ENCODE results near the gene SPOCK1. TPM values are rescaled to one million over a fixed set of nuclear protein-coding genes. Genes with fewer than 3 reads are reported as not detected.

SPOCK1 gene
- polyA plus RNA-seq, 2 of the 4 experiments (the other 2 are of a cell fraction), result 28.9 to 40.8 TPM

GRCh38 chr5:137082951-137083350 lies 416.2 kb downstream of the SPOCK1 start (continued):
- no peak for TF ChIP-seq SMC3 (IDR thresholded peaks at IDR 0.05)
- TF ChIP-seq SREBF2 (IDR thresholded peaks at IDR 0.05), result no peak
- no peak for TF ChIP-seq PHF8 (IDR thresholded peaks at IDR 0.05; ENCODE audit: borderline replicate concordance, low read depth)
- no peak for TF ChIP-seq FOSB (CRISPR knock-in tag; IDR thresholded peaks at IDR 0.05)
- TF ChIP-seq ZFP36 (IDR thresholded peaks at IDR 0.05; ENCODE audit: borderline replicate concordance, partially characterized antibody), result no peak
- no peak for TF ChIP-seq E2F6 (IDR thresholded peaks at IDR 0.05; ENCODE audit: borderline replicate concordance, low read depth)
- TF ChIP-seq CBX2 (IDR thresholded peaks at IDR 0.05; ENCODE audit: borderline replicate concordance, low read depth), result no peak

GRCh38 chr5:137078171-137078665 lies 420.9 kb downstream of the SPOCK1 start:
- FAIRE-seq, result no peak
- Histone ChIP-seq H3K4me3 (no peak overlapping the region), H3K9me3 (no peaks in the 10 kb centered on the region), H3K4me1 (peaks cover 11% of the 10 kb centered on the region; the same call in 2 of the 3 replicates), H3K4me2 (peak overlapping the region; percentile 11; the same call in 2 of the 3 replicates), H3K27ac (peak overlapping the region in 1 of 2 experiments; percentile 1; a peak in 1 of 6 replicates)
- WGBS (ENCODE audit: missing lambda C conversion rate), result 28% methylated on average over 7 of the region's 7 CpGs
- ChIA-PET CTCF (interaction anchor here (0.8 to 1.1 kb wide), 2 partner anchors 13 to 140 kb away, joined by 3 to 4 read pairs; no protein-coding TSS in a partner anchor), POLR2A (no interaction called here)
- TF ChIP-seq JUN (IDR thresholded peaks at IDR 0.05) (no peak), FOSL2 (IDR thresholded peaks at IDR 0.05) (peak; percentile 21; the same call in 1 of the 2 replicates), FOSL2 (CRISPR knock-in tag; IDR thresholded peaks at IDR 0.05) (no peak), TFCP2L1 (CRISPR knock-in tag; IDR thresholded peaks at IDR 0.05) (no peak)
- peak; percentile 14 to 40; a peak in 2 of 6 replicates for ATAC-seq
- DNase-seq (ENCODE audit: low read depth in 1 of 2, low spot score in 1 of 2), result peak; percentile 13 to 18

- Histone ChIP-seq H3K4me3 (no peak overlapping the region), H3K4me2 (no peak overlapping the region), H3K27ac (no peak overlapping the region), H3K4me1 (peaks cover 11% of the 10 kb centered on the region; the same call in 2 of the 3 replicates), H3K9me3 (no peaks in the 10 kb centered on the region)
- ChIA-PET CTCF (interaction anchor here (0.6 to 2.3 kb wide), 36 partner anchors 8 to 1597 kb away, joined by 3 to 21 read pairs (median 5); no protein-coding TSS in a partner anchor), POLR2A (interaction anchor here (1.1 kb wide), 1 partner anchor 143 kb away, joined by 3 read pairs; no protein-coding TSS in a partner anchor)
- FAIRE-seq, result no peak
- DNase-seq (ENCODE audit: low read depth in 1 of 2, low spot score in 1 of 2), result peak; percentile 77 to 82
- ATAC-seq, result peak; percentile 96 to 99
- TF ChIP-seq EP300 (IDR thresholded peaks at IDR 0.05), result no peak
- peak; percentile 73 for TF ChIP-seq SMC3 (IDR thresholded peaks at IDR 0.05)
- TF ChIP-seq RAD21 (conservative IDR thresholded peaks at IDR 0.05 in 1 of 2, IDR thresholded peaks at IDR 0.05 in 1 of 2), result peak; percentile 63 to 75
- no peak for TF ChIP-seq KDM5A (IDR thresholded peaks at IDR 0.05)
- TF ChIP-seq, protein P1, sequence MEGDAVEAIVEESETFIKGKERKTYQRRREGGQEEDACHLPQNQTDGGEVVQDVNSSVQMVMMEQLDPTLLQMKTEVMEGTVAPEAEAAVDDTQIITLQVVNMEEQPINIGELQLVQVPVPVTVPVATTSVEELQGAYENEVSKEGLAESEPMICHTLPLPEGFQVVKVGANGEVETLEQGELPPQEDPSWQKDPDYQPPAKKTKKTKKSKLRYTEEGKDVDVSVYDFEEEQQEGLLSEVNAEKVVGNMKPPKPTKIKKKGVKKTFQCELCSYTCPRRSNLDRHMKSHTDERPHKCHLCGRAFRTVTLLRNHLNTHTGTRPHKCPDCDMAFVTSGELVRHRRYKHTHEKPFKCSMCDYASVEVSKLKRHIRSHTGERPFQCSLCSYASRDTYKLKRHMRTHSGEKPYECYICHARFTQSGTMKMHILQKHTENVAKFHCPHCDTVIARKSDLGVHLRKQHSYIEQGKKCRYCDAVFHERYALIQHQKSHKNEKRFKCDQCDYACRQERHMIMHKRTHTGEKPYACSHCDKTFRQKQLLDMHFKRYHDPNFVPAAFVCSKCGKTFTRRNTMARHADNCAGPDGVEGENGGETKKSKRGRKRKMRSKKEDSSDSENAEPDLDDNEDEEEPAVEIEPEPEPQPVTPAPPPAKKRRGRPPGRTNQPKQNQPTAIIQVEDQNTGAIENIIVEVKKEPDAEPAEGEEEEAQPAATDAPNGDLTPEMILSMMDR (IDR thresholded peaks at IDR 0.05), result peak; percentile 70
- TF ChIP-seq, protein P2, sequence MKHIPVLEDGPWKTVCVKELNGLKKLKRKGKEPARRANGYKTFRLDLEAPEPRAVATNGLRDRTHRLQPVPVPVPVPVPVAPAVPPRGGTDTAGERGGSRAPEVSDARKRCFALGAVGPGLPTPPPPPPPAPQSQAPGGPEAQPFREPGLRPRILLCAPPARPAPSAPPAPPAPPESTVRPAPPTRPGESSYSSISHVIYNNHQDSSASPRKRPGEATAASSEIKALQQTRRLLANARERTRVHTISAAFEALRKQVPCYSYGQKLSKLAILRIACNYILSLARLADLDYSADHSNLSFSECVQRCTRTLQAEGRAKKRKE (CRISPR knock-in tag; IDR thresholded peaks at IDR 0.05; ENCODE audit: low read depth), result no peak
- WGBS (ENCODE audit: missing lambda C conversion rate), result 49% methylated on average over 7 of the region's 7 CpGs
Observed at GRCh38 chr5:137075163-137075970, 423.8 kb downstream of the SPOCK1 start.
